ENCODE measurements around the gene EFNA5. TPM values are rescaled to one million over a fixed set of nuclear protein-coding genes. Genes with fewer than 3 reads are reported as not detected.

Gene EFNA5
- total RNA-seq, 4 donors from 2014 or later = 21.3 to 47.0 (median 29.3) TPM

DNA sequence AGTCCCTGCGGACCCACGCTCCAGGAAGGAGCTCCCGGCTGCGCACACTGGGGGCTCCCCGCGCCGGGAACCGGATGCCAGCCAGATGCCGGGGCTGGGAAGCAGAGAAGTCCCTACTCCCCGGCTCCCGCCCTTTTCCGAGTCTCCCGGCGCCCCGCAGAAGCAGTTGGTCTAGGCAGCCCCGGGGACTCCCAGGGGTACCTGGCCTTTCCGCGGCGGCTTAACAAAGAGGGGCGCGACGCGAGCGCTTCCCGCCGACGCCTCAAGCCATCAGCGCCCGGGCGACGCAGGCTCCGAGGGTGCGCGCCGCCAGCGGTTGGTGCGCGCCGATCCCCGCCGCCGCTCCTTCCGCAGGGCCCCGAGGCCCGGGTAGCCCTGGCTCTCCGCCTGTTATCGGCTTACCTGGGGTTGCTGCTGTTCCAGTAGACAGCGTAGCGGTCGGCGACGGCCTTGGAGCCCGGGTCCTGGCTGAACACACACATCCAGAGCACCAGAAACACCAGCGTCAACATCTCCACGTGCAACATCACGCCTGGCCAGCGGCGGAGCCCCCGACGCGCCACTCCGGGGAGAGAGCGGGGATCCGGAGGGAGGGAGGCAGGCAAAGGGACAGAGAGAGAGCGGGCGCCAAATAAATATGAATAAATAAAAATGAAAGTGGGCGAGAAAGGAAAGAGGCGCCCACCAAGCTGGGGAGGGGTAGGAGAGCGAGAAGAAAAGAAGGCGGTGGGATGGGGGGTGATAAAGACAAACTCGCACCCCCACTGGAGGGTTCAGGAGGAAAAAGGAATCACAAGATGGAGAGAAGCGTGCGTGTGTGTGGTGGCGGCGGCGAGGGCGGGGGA lies 428 bp downstream of the EFNA5 start:
- Histone ChIP-seq H3K27ac (peak overlapping the region; percentile 92), H3K4me3 (peak overlapping the region; percentile 71), H3K27me3 (peaks cover 7% of the 10 kb centered on the region), H3K4me1 (peaks cover 21% of the 10 kb centered on the region), H3K9me3 (no peaks in the 10 kb centered on the region), H3K36me3 (no peaks in the 10 kb centered on the region)
- no peak for TF ChIP-seq POLR2A (IDR thresholded peaks at IDR 0.05)
- no peak for TF ChIP-seq EP300 (IDR thresholded peaks at IDR 0.05)
- TF ChIP-seq CTCF (IDR thresholded peaks at IDR 0.05) = no peak
- TF ChIP-seq POLR2AphosphoS5 (IDR thresholded peaks at IDR 0.05) = no peak
- WGBS = 1% methylated on average over 39 of the region's 77 CpGs
- DNase-seq (ENCODE audit: low spot score in 2 of 2) = peak; percentile 71 to 80

DNA sequence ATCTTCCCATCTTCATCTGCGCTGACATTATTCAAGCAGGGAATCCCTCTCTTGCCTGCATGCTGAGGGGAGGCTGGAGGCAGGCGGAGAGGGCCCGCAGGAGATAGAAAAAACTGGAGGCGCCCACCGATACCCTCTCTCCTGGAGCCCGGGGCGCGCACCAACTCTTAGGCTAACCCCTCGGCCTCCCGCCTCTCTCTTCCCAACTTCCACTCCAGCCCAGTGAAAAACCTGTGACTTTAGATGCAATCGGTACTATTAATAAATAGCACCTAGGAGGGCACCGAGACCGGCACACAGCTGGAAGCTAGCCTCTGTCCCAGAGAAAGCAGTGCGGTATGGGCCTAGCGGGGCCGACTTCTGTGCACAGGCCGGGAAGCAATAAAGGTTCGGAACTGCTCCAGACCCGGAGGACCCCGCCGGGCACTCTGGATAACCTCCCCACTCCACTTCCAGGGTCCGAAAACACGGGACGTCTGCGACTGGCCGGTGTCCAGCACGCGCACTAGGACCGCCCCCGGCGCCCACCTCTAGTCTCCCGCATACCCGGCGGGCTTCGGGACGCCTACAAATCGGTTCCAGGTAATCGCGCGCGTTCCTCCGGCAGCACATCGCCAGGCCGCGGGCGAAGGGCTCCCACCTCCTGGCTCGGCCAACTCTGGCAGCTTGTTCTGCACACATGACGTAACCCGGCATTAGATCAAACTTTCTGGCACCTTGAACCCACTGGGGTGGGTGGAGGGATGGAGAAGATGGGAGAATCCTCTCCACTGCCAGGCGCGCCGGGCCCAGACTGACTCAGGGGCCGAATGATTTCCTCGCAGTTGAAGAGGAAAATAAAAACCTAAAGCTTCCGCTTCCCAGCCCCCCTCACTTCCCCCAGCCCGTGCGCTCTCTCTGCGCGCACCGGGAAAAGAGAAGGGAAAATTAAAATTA lies 1.4 kb downstream of the EFNA5 start:
- Histone ChIP-seq H3K36me3 (no peaks in the 10 kb centered on the region), H3K4me3 (peak overlapping the region; percentile 71), H3K27ac (peak overlapping the region; percentile 92), H3K27me3 (peaks cover 7% of the 10 kb centered on the region), H3K4me1 (peaks cover 21% of the 10 kb centered on the region), H3K9me3 (no peaks in the 10 kb centered on the region)
- WGBS = 4% methylated on average over 19 of the region's 60 CpGs
- DNase-seq (ENCODE audit: low spot score in 2 of 2) = peak; percentile 80 to 83
- TF ChIP-seq CTCF (IDR thresholded peaks at IDR 0.05) (no peak), EP300 (IDR thresholded peaks at IDR 0.05) (no peak)

DNA sequence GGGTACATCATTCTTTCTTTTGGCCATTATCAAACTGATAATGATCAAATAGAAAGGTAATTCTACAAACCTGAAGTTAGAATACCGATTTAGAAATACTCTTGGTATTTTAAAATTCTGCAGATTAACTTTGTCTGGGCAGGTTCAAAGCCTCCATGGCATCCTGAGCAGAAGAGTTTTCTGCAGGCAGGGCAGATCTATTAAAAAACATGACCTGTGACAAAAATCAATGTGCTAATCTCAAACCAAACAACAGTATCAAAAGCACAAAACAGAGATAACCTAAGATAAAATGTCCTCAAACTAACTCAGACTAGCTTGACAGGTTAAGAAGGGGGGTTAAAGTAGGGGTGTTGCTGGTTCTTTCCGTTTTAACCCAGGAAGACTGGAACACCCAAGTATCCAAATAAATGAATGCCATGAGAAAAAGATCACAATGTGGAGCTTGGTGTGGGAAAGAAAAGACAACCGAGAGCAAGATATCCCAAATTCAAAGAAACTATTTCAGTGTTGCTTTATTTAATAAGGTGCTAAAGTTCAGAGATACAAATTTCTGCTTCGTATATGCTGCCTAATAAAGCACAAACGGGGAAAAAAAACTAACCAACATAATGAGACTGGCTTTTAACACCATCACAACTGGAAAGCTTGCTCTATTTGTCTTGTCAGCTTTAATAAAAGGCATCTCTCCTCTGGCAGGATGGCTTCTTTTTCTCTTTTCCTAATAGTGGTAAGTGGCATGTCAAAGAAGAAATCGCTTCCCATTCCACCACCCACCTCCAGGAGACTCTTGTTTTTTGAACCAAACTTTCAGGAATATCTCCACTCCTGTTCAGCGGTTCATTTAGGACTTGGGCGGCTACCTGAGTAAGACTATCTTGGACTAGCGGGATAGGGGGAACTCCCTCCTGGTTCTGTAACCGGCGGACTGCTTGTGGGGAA lies 2.3 kb downstream of the EFNA5 start:
- Histone ChIP-seq H3K9me3 (no peaks in the 10 kb centered on the region), H3K27ac (peak overlapping the region; percentile 92), H3K36me3 (no peaks in the 10 kb centered on the region), H3K4me3 (peak overlapping the region; percentile 71), H3K4me1 (peaks cover 20% of the 10 kb centered on the region), H3K27me3 (peaks cover 7% of the 10 kb centered on the region)
- 26% methylated on average over 11 of the region's 11 CpGs for WGBS
- no peak for TF ChIP-seq EP300 (IDR thresholded peaks at IDR 0.05)
- no peak for TF ChIP-seq CTCF (IDR thresholded peaks at IDR 0.05)
- no peak for TF ChIP-seq POLR2A (IDR thresholded peaks at IDR 0.05)
- DNase-seq (ENCODE audit: low spot score in 2 of 2) = no peak

DNA sequence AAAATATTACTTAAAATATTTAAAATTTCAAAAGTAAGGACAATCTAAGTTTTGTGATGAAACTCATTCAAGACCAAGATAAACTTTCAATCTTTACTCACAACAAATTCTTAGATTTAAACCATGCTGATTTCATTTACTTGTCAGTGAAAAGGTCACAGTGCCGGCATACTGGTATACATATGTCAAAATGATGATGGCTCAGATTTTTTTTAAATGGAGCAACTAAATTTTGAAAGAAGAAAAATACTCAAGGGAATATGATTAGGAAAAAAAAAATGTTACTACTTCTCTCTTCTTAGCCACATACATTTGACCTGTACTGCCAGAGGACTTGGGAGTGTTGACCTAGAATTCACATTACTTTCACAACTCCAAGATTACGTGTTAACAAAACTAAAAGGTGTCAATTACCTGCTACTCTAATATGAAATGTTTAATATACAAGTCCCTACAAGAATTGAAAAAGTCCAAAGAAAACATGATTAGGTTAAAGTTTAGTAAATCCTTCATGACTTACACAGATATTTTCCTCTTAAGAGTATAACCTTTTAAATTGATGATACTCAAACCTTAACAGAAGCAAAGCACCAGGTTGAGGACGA lies 4.6 kb downstream of the EFNA5 start:
- H3K4me1 ChIP-seq = peaks cover 8% of the 10 kb centered on the region
- H3K27me3 ChIP-seq = peaks cover 7% of the 10 kb centered on the region
- 57% methylated on average over 3 of the region's 3 CpGs for WGBS
- H3K27ac ChIP-seq = no peak overlapping the region
- no peak overlapping the region for H3K4me3 ChIP-seq
- no peaks in the 10 kb centered on the region for H3K36me3 ChIP-seq
- H3K9me3 ChIP-seq = no peaks in the 10 kb centered on the region
- TF ChIP-seq POLR2AphosphoS5 (IDR thresholded peaks at IDR 0.05) = no peak
- TF ChIP-seq EP300 (IDR thresholded peaks at IDR 0.05) = no peak
- TF ChIP-seq CTCF (IDR thresholded peaks at IDR 0.05) = no peak
- TF ChIP-seq POLR2A (IDR thresholded peaks at IDR 0.05) = no peak
- DNase-seq (ENCODE audit: low spot score in 2 of 2) = no peak

Measured in suprapubic skin (tissue), 4 donors.